ENCODE results near the gene HOXD3. TPM values are rescaled to one million over a fixed set of nuclear protein-coding genes. Genes with fewer than 3 reads are reported as not detected.
A peak's percentile ranks its signal among the peaks of the same experiment; 100 is the strongest.

Gene HOXD3
- total RNA-seq, 4 donors from 2014 or later: 0.40 to 2.9 (median 1.5) TPM; not detected in 1

- H3K9me3 ChIP-seq: no peaks in the 10 kb centered on the region
- peak overlapping the region; percentile 1 to 66 (median 62) for H3K27ac ChIP-seq
- H3K36me3 ChIP-seq: no peaks in the 10 kb centered on the region
- H3K27me3 ChIP-seq: peaks cover 16 to 100% (median 37%) of the 10 kb centered on the region in 4 donors
- no peak for DNase-seq
- no peak for TF ChIP-seq POLR2A (IDR thresholded peaks at IDR 0.05)
- no peak for TF ChIP-seq CTCF (IDR thresholded peaks at IDR 0.05)
- intact Hi-C loops (cut with DNase I): loop anchor here (5.0 kb wide), 1 partner anchor 419 kb away; no protein-coding TSS in a partner anchor
- H3K4me1 ChIP-seq: peaks cover 0 to 45% (median 9%) of the 10 kb centered on the region in 3 donors
- 16% methylated on average over 12 to 13 of the region's 14 CpGs for WGBS, 2 donors
- peak overlapping the region in 2 of 4 donors; percentile 49 to 63 for H3K4me3 ChIP-seq
Observed at GRCh38 chr2:176138526-176138922, 18.6 kb upstream of the HOXD3 start.

GRCh38 chr2:176138923-176139660 lies 18.0 kb upstream of the HOXD3 start:
- Histone ChIP-seq H3K27ac (peak overlapping the region; percentile 1 to 66 (median 62)), H3K27me3 (peaks cover 13 to 100% (median 37%) of the 10 kb centered on the region in 4 donors), H3K4me3 (peak overlapping the region in 3 of 4 donors; percentile 4 to 63 (median 49)), H3K9me3 (no peaks in the 10 kb centered on the region), H3K4me1 (peaks cover 0 to 39% (median 9%) of the 10 kb centered on the region in 3 donors), H3K36me3 (no peaks in the 10 kb centered on the region)
- intact Hi-C loops (cut with DNase I): loop anchor here (5.0 kb wide), 1 partner anchor 418 kb away; no protein-coding TSS in a partner anchor
- WGBS, 2 donors: 23 to 26% methylated on average over 18 to 28 of the region's 28 CpGs
- no peak for DNase-seq
- TF ChIP-seq POLR2A (IDR thresholded peaks at IDR 0.05) (no peak), CTCF (IDR thresholded peaks at IDR 0.05) (no peak)

- no peaks in the 10 kb centered on the region for H3K36me3 ChIP-seq
- intact Hi-C loops (cut with DNase I): loop anchor here (5.0 to 10.0 kb wide), 3 partner anchors 315 to 497 kb away; no protein-coding TSS in a partner anchor
- H3K27me3 ChIP-seq: peaks cover 13 to 100% (median 33%) of the 10 kb centered on the region in 4 donors
Observed at GRCh38 chr2:176139661-176140512, 17.2 kb upstream of the HOXD3 start.

GRCh38 chr2:176140513-176141317 lies 16.4 kb upstream of the HOXD3 start:
- intact Hi-C loops (cut with DNase I): loop anchor here (5.0 to 10.0 kb wide), 2 partner anchors 314 to 497 kb away; no protein-coding TSS in a partner anchor
- DNase-seq: no peak

More at GRCh38 chr2:176139661-176140512, 17.2 kb upstream of the HOXD3 start:
- Histone ChIP-seq H3K4me1 (peaks cover 0 to 34% (median 9%) of the 10 kb centered on the region in 3 donors), H3K27ac (peak overlapping the region in 3 of 4 donors; percentile 61 to 66 (median 62)), H3K4me3 (peak overlapping the region in 3 of 4 donors; percentile 39 to 67 (median 49)), H3K9me3 (no peaks in the 10 kb centered on the region)
- 16 to 26% methylated on average over 24 to 25 of the region's 41 CpGs for WGBS, 2 donors
- no peak for TF ChIP-seq POLR2A (IDR thresholded peaks at IDR 0.05)
- no peak for TF ChIP-seq CTCF (IDR thresholded peaks at IDR 0.05)
- DNase-seq: no peak

More at GRCh38 chr2:176140513-176141317, 16.4 kb upstream of the HOXD3 start:
- Histone ChIP-seq H3K4me3 (peak overlapping the region; percentile 37 to 67 (median 44)), H3K27me3 (peaks cover 13 to 100% (median 29%) of the 10 kb centered on the region in 4 donors), H3K36me3 (no peaks in the 10 kb centered on the region), H3K9me3 (no peaks in the 10 kb centered on the region), H3K27ac (peak overlapping the region; percentile 18 to 66 (median 62)), H3K4me1 (peaks cover 0 to 32% (median 9%) of the 10 kb centered on the region in 3 donors)
- TF ChIP-seq POLR2A (IDR thresholded peaks at IDR 0.05) (no peak), CTCF (IDR thresholded peaks at IDR 0.05) (peak; percentile 76 to 95 (median 88))
- WGBS, 2 donors: 37 to 57% methylated on average over 5 to 8 of the region's 48 CpGs

All from esophagus squamous epithelium (tissue), 5 donors.